Body of pancreas (tissue), 4 donors: ENCODE measurements around the gene EPB41. TPM values are rescaled to one million over a fixed set of nuclear protein-coding genes. Genes with fewer than 3 reads are reported as not detected.

Experiments
- ATAC-seq: fragments of 150-250 bp; one replicate; pipeline ENCODE4 v1.9.1; 2016
- DNase-seq, 4 donors: peaks; one replicate each; pipeline ENCODE4 v3.0.0-alpha.2; 2019
- H3K27ac ChIP-seq, 4 donors: fragments of 200-600 bp; sonication (generic); 1 replicate in 3 of 4; 2 replicates in 1 of 4; pipeline versions ENCODE4 v1.5.1 to v1.6.1; 2016 to 2019; ENCODE audit warnings: mild to moderate bottlenecking in 1 of 4, mixed read lengths in 1 of 4, moderate library complexity in 1 of 4
- H3K27me3 ChIP-seq, 2 donors: fragments of 200-600 bp; sonication (generic); one replicate each; pipeline ENCODE4 v1.6.0; 2016; ENCODE audit warnings: mild to moderate bottlenecking in 1 of 2
- H3K36me3 ChIP-seq, 2 donors: fragments of 200-600 bp; sonication (generic); replicated peaks in 1 of 2; 2 replicates each; pipeline ENCODE4 v1.5.1; 2016; ENCODE audit warnings: low read depth in 2 of 2; ENCODE audit not compliant: insufficient read depth in 1 of 2
- H3K4me1 ChIP-seq: fragments of 200-600 bp; sonication (generic); one replicate; pipeline ENCODE4 v1.6.0; 2016
- H3K4me3 ChIP-seq, 2 donors: fragments of 200-600 bp; sonication (generic); 1 replicate in 1 of 2; 2 replicates in 1 of 2; pipeline ENCODE4 v1.5.1; 2016 to 2019
- H3K9me3 ChIP-seq, 3 donors: fragments of 200-600 bp; sonication (generic); 1 replicate in 2 of 3; 2 replicates in 1 of 3; pipeline ENCODE4 v1.5.1; 2016
- POLR2A ChIP-seq, 3 donors: fragments of 450-650 bp; IDR thresholded peaks; one replicate each; pipeline ENCODE4 v1.6.1; 2016; ENCODE audit warnings: antibody characterized with exemption in 3 of 3, mild to moderate bottlenecking in 2 of 3
- WGBS, 2 donors: methylation state at CpG; one replicate each; pipeline ENCODE4 v1.1.5; 2017; 5-methylcytosine and 5-hydroxymethylcytosine counted together
- intact Hi-C: fragments of 100-400 bp; cut with DNase I; formaldehyde crosslinking; loops from one replicate; pipeline ENCODE4 v1.15.1; 2023
- total RNA-seq, 2 donors: library from RNA; depleted of rRNA; stranded (reverse); fragments of >200 nt; gene quantifications; one replicate each; pipeline ENCODE4 v1.1.0, GENCODE V29; 2016
- TF ChIP-seq, protein P1 (sequence below), 7 experiments: fragments of 450-650 bp in 4 of 7; fragments of 200-600 bp in 3 of 7; sonication (generic) in 3 of 7; IDR thresholded peaks; one replicate each; pipeline ENCODE4 v1.5.1; 2016 to 2019; ENCODE audit warnings: antibody characterized with exemption in 7 of 7

Gene EPB41
- total RNA-seq, 2 donors from 2014 or later, result 45.8 to 54.7 TPM

GRCh38 chr1:29124366-29125236, 210.2 kb downstream of the EPB41 start:
- intact Hi-C loops, result no loop called here
- WGBS, 2 donors, result 5 to 21% methylated on average over 34 to 76 of the region's 85 CpGs
- H3K9me3 ChIP-seq, result no peaks in the 10 kb centered on the region
- ATAC-seq, result peak; percentile 58
- H3K36me3 ChIP-seq, result no peaks in the 10 kb centered on the region
- peak; percentile 43 to 61 (median 54) for DNase-seq
- peak in 2 of 3 donors; percentile 25 to 29 for TF ChIP-seq POLR2A (IDR thresholded peaks at IDR 0.05)
- TF ChIP-seq, protein P1, sequence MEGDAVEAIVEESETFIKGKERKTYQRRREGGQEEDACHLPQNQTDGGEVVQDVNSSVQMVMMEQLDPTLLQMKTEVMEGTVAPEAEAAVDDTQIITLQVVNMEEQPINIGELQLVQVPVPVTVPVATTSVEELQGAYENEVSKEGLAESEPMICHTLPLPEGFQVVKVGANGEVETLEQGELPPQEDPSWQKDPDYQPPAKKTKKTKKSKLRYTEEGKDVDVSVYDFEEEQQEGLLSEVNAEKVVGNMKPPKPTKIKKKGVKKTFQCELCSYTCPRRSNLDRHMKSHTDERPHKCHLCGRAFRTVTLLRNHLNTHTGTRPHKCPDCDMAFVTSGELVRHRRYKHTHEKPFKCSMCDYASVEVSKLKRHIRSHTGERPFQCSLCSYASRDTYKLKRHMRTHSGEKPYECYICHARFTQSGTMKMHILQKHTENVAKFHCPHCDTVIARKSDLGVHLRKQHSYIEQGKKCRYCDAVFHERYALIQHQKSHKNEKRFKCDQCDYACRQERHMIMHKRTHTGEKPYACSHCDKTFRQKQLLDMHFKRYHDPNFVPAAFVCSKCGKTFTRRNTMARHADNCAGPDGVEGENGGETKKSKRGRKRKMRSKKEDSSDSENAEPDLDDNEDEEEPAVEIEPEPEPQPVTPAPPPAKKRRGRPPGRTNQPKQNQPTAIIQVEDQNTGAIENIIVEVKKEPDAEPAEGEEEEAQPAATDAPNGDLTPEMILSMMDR (IDR thresholded peaks at IDR 0.05), result peak; percentile 36 to 64 (median 58)
- peaks cover 0 to 24% of the 10 kb centered on the region in 2 donors for H3K27me3 ChIP-seq
- peak overlapping the region in 1 of 2 donors; percentile 17 for H3K4me3 ChIP-seq
- peaks cover 35% of the 10 kb centered on the region for H3K4me1 ChIP-seq
- H3K27ac ChIP-seq, result peak overlapping the region in 3 of 4 donors; percentile 10 to 49 (median 11)

DNA sequence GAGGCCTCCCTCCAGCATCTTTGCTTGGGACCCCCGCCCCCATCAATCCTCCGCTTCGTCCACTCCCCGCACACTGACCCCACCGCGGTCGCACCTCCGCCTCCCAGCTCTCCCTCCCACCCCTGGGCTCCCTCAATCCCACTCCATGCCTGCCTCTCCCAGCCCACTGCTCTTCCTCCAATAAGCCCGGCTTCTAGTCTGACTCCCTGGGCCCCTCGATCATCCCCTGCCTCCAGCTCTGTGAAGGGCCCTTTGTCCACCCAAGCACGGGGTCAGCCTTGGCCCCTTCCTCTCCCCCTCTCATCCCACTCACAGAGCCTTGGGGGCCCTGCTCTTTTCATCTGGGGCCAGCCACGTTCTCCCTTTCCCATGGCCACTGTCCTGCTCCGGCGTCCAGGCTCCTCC, 210.9 kb downstream of the EPB41 start:
- no peak overlapping the region for H3K4me3 ChIP-seq
- no peaks in the 10 kb centered on the region for H3K36me3 ChIP-seq
- no peak for TF ChIP-seq POLR2A (IDR thresholded peaks at IDR 0.05)
- TF ChIP-seq, protein P1 (IDR thresholded peaks at IDR 0.05), result no peak
- intact Hi-C loops, result no loop called here
- no peak for ATAC-seq
- no peak for DNase-seq
- peaks cover 0 to 24% of the 10 kb centered on the region in 2 donors for H3K27me3 ChIP-seq
- H3K4me1 ChIP-seq, result peaks cover 35% of the 10 kb centered on the region
- 70 to 79% methylated on average over 14 of the region's 14 CpGs for WGBS, 2 donors
- peak overlapping the region in 3 of 4 donors; percentile 10 to 49 (median 11) for H3K27ac ChIP-seq
- no peaks in the 10 kb centered on the region for H3K9me3 ChIP-seq

DNA sequence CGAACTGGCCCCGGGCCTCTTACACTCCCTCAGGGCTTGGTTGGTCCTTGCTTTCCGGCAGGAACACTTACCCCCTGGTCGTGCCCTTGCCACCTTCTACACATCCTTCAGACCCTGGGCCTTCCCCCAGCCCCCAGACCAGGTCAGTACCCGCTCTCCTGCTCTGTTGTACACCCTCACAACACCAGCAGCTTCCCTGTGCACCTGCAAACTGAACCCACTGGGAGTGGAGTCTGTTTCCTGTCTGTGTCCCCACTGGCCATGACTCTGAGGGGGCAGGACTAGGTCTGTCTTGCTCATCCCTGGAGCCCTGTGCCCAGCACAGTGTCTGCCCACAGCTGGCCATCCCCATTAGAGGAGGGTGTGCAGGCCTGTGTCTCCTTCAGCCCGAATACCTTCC, 211.4 kb downstream of the EPB41 start:
- ATAC-seq, result no peak
- H3K4me1 ChIP-seq, result peaks cover 35% of the 10 kb centered on the region
- H3K4me3 ChIP-seq, result no peak overlapping the region
- no peak overlapping the region for H3K27ac ChIP-seq
- no peak for TF ChIP-seq POLR2A (IDR thresholded peaks at IDR 0.05)
- TF ChIP-seq, protein P1 (IDR thresholded peaks at IDR 0.05), result no peak
- H3K9me3 ChIP-seq, result no peaks in the 10 kb centered on the region
- H3K27me3 ChIP-seq, result peaks cover 0 to 24% of the 10 kb centered on the region in 2 donors
- intact Hi-C loops, result no loop called here
- no peak for DNase-seq
- WGBS, 2 donors, result 89 to 91% methylated on average over 6 of the region's 6 CpGs
- no peaks in the 10 kb centered on the region for H3K36me3 ChIP-seq

DNA sequence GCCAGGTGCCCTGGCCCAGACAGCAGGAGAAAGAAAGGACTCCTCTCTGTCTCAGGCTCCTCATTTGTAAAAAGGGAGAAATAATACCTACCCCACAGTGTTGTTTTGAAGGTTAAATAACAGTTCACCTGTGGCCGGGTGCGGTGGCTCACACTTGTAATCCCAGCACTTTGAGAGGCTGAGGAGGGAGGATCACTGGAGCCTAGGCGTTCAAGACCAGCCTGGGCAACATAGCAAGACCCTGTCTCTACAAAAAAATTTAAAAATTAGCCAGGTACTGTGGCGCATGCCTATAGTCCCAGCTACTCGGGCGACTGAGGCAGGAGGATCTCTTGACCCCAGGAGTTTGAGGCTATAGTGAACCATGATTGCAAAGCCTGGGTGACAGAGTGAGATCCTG, 211.8 kb downstream of the EPB41 start:
- intact Hi-C loops, result no loop called here
- Histone ChIP-seq H3K4me1 (peaks cover 35% of the 10 kb centered on the region), H3K4me3 (no peak overlapping the region), H3K36me3 (no peaks in the 10 kb centered on the region), H3K27ac (no peak overlapping the region), H3K9me3 (no peaks in the 10 kb centered on the region), H3K27me3 (peaks cover 0 to 24% of the 10 kb centered on the region in 2 donors)
- DNase-seq (no peak), ATAC-seq (no peak)
- TF ChIP-seq, protein P1 (IDR thresholded peaks at IDR 0.05), result no peak
- no peak for TF ChIP-seq POLR2A (IDR thresholded peaks at IDR 0.05)
- WGBS, 2 donors, result 93 to 95% methylated on average over 5 to 6 of the region's 6 CpGs
